Activated T-cell treated with anti-CD3 and anti-CD28 coated beads, Interleukin-2, amount 50 U/mL, for 48 hours (primary cell): ENCODE results near the gene PTPRM.

Experiments
- DNase-seq, 2 experiments: peaks; one replicate each; pipeline ENCODE4 v3.0.0-alpha.2; 2020

Gene PTPRM

DNA sequence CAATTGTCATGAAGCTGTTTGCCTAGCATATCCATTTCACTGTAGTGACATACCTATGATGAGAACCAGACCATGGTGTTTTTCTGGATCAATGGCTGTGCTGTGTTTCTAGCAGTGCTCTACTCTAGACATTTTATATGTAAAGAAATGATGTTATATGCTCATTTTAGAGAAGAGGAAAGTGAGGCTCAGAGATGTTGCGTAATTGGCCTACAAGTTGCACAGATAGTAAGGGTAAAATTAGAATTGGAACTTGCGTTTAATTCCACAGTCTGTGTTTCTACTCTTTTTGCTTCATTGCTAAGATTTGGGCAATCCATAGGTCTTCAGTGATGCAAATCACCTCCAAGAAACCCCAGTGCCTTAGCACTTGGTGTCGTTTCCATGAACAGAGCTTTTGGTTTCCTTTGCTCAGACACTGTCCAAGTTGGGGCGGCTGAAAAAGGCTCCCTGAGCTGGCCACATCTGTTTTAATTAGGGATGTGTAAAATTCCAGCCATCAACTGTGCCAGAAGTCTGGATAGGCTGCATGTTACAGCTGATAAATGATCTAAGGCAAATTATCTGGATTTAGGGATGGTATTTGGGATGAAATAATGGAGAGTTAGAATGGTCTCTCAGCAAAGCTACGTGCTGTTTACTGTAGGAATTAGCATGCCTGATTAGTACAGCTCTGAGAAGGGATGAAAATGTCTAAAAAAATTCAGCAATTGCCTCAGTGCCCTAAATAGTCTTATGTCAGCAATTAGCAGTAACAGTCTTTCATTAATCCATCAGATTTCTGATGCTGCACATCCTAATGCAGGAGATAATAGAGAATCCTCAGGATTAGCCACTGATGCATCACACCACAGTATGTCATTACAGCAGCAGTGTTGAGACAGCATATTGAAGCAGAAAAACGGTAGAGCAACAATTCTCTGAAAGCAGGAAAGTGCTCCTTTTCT, 65.3 kb downstream of the PTPRM start:
- DNase-seq = no peak

DNA sequence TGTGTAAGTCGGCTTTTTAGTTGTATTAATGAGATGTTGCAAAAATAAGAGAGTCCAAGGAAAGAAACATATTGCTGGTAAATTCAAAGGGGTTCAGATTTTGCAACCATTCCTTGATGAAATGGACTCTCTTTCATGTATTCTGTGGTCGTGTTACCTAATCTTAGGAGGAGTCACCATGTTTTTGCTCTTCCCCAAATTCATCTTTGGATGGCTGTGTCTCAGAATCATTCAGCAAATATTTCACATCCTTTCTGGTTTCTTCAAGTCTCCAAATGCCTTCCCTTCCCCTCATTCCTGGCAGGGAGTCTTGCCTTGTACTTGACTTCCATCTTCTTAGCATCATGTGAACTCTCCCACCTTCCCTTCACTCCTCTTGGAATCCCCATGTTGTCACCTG, 66.1 kb downstream of the PTPRM start:
- no peak for DNase-seq

DNA sequence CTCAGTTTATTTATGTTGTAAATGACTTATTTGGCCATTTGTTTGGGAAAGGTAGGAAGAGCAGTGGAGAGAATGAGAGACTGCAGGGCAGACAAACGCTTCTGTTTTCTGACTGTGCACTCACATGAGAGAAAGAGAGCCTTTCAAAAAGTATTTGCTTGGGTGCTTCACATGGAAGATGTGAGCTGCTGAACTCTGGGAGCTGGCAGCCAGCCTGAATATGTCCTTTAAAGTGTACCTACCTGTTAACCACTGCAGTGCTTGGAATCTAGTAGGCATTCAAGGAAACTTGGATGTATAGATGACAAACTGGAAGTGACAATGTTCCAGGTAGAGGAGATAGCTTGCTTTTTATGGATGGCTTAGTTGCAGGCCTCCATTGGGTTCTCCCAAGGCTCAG, 68.8 kb downstream of the PTPRM start:
- DNase-seq = no peak

DNA sequence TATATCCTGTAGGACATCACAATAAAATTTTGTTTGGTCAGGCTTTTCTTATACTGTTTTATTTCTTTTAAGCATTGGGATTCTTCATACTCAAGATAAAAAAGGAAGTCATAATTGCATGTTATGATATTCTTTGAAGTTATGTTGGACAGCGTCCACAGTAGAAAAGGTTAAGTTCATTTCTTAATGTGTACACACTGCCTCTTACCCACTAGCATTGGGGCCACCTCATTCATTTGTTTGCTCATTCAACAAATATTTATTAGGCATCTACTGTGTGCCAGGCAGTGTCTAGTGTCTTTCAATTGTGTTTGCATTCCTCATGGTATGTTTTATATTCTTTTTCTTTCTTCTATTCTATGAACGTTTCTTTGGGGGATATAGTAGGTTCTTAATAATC, 70.2 kb downstream of the PTPRM start:
- no peak for DNase-seq

DNA sequence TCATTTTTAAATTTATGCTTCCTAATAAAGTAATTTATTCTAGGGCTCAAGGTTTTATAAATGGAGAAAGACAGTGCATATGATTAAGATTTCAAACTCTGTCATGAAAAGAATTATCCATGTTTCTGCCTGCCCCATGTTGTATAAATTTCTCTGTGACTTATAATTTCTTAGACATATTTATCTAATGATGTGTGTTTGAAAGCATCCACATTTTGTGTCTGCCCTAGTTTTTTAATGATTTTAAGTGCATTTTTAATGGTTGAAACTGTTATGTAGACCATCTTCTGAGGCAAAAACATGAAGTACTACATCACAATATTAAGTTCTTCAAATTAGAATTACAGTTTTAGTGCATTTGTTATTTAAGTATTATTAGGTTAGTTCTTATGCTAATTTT, 71.2 kb downstream of the PTPRM start:
- no peak for DNase-seq

DNA sequence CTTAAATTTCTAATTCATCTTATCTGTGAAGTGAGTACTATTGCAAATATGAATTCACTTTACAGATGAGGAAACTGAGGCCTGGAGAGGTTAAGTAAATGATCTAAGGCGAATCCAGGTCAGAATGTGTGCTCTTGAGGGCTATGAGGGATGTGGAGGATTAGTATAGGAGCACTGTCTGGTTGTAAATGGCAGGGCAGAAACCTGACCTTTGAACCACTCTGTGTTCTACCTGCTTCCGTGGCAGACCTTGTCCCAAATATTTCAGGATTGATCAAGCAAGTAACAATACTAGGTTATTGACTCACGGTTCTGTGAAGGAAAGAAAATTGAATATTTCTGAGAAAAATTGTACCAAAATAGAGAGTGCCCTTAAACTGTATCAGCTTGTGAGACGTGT, 74.7 kb downstream of the PTPRM start:
- no peak for DNase-seq

DNA sequence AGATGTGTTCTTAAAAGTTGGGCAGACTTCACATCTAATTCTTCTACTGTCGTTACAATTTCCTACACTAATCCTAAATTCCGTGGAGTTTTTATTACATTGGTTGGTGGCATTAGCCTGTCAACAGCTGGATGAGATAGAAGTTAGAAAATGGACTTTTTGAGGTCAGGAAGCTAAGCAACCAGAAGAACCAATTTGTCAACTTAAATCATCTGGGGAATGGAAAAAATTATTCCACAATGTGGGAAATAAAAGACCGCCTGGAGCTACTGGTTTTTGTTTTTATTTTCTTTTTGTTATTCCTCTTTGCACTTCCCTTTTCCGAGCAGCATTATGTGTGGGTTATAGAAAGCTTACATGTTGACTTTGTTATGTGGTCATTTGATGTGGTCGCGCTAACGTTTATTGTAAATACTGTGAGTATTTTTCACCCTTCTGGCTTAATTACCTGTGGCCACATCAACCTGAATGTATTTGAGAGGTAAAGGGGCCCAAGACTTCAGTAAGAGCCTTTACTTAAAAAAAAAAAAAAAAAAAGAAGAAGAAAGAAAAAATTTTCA, 75.3 kb downstream of the PTPRM start:
- no peak for DNase-seq

DNA sequence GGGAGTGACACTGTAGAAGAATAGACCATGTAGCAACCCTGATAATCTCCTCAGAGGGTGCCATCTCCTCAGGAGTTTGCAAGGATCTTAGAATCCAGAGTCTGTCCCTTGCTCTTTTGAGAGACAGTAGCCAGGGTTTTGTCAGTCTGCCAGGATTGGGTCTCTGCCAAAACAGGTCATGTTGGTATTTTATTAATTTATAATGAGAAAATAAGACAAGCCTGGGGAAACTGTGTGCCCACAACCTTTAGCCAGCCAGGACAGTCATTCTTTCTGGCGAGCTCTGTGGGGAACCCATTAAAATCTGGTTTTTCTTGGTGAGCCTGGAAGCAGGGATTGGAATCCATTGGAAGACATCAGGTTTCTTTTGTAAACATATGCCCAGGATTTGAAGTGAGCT, 78.6 kb downstream of the PTPRM start:
- DNase-seq = no peak

DNA sequence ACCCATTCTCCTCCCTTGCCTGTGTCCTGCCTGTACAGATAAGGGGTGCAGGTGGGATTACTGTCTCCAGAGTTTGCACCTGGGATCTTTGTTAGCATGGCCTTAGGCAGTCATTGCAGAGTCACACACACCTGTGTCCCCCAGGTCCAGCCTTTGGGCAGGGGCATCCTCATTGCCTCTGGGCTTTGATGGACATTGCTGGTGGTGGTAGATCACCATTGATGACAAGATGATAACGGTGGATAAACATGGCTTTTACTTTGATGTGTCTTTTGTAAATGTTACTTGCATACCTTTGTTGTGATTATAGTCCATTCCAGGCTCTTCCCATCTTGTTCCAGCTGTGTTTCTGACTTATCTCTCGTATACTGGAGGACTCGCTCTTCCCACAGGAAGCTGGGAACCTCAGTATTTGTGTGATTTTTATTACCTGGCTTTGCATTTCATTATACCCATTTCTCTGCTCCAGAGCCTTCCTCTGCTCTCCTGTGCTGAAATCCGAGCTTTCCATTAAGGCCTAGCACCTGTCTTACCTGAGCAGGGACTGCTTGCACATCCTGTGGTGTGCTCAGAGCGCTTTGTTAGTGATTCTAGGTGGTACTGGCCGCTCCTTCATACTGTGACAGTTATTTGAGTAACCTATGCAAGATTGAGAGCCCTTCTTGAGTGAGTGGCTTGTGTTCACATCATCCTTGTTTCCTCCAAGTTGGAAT, 79.2 kb downstream of the PTPRM start:
- DNase-seq = no peak

DNA sequence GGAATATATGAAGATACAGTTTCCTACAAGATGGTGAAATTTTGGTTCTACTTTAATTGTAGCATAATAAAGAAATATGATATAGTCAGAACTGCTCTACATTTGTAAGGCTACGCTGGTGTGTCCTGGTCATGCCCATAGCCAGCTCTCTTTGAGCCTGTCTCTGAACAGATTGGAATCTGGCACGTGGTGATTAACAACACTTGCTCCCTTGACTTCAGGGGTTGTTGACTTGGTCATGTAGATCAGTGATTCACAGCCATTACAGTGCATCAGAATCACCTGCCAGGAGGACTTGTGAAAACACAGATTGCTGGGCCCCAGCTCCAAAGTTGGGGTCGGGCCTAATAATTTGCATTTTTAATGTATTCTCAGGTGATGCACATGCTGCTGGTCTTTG, 80.4 kb downstream of the PTPRM start:
- no peak for DNase-seq

DNA sequence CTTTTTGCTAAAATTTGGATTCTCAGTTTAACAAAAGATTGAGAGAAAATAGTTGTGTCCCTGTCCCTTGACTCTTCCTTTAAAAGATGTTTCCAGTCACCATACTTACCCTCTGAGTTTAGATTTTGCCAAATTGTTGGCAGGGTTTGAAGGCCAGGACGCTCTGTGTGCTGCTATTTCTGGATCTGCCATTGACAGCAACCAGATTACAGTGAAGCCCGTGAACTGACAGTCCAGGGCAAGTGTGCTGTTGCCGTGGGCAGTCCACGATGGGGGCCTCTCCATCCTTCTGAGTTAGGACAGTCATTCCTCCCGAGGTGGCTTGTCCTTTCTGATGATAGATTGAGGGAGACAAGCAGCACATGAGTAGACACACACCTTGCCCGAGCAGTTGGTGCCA, 89.9 kb downstream of the PTPRM start:
- no peak for DNase-seq

DNA sequence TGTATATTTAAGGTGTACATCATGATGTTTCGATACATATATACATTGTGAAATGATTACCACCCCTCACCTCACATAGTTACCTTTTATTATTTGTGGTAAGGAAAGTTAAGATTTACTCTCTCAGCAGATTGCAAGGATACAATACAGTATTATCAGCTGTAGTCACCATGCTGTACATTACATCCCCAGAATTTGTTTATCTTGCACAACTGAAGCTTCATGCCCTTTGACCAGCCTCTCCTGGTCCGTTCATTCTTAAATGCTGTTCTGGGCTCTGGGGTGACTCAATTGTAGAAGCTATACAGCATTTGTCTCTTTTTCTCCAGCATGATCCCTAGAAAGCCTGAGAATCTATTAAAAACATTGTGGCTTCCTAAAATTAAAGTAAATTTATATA, 90.8 kb downstream of the PTPRM start:
- no peak for DNase-seq

DNA sequence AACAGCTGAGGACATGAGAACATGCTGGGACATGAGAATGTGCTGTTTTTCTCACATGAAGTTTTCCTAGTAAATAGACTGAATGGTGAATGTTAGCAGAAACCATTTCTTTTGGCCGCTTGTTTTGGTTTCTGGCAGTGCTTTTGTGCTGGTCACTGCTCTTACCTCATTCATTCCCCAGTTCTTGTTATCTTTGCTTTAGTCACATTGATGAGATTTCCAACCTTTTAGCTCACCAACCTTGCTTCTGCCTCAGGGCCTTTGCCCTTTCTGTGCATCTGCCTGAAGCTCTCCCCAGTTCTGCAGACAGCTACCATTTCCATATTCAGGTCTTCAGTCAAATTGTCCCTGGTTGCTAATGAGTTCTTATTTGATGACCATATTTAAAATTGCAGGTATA, 91.6 kb downstream of the PTPRM start:
- no peak for DNase-seq

DNA sequence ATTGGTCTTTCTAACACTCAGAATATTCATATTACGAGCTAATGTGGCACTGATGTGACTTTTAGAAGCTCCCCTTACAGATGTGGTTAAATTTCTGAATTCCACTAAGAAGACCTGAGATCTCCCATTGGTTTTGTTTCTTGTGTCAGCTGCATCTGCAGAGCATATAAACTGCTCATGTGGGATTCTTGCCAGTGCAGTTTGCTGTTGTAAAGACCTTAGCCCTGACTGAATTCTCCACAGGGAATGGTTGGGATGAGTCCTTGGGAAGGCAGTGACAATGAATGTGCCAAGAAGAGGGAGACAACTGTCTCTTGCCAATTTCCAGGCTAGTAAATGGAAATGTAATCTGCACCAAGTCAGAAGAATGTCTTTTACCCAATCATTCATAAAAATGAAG, 94.1 kb downstream of the PTPRM start:
- no peak for DNase-seq

DNA sequence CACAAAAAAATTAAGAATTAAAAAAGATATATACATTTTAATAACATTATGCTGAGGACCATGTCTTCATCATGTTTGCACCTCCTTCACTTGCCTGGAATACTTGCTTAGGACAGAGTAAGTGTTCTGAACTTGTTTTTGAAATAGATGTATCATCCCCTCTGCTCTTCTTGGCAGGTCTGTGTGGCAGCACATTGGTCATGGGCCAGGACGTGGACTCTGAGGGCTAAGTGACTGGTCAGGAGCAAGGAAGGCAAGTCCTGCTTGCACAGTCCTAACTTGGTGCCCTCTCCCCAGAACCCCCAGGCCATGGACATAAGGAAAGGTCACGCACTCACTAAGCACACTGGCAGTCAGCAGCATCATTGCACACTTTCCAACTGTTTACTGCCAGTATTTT, 95.8 kb downstream of the PTPRM start:
- DNase-seq = no peak

DNA sequence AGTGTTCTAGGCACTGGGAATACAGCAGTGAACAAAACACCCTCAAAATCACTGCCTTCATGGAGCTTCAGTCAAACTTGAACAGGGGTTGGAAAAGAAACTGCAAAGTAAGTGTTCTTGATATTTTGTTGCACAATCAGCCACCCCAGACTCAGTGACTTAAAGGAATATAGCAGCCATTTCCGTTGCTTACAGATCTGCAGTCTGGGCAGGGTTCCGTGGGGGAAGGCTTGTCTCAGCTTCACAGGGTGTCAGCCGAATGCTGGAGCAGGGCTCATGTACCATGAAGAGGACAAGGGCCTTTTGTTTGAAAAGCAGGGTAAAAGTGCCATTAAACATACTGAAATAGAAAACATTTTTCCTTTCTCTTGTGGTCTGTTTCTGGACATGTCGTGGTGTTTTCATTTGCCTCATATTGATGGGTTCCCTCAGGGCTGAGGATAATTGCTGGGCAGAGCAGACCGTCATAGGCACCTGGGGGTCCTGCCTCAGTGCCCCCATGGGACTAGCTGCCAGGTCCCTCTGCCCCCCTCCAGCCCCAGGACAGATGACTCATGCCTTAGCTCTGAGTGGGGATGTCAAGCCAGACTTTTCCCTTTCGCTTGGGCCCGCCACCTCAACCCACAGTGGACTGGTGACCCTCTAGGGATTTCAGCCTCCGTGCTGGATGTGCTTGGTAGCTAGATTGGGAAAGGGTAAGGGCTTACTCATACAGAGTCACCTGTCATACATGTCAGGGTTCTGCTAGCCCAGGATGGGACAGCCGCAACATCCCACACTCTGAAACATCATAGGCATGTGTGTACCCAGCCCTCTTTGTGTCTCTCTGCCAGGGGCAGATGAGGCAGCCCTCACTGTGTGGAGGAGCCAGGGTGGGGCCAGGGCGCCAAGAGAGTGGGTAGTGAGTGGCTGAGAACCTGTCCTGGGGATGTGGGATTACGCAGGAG, 96.5 kb downstream of the PTPRM start:
- no peak for DNase-seq

DNA sequence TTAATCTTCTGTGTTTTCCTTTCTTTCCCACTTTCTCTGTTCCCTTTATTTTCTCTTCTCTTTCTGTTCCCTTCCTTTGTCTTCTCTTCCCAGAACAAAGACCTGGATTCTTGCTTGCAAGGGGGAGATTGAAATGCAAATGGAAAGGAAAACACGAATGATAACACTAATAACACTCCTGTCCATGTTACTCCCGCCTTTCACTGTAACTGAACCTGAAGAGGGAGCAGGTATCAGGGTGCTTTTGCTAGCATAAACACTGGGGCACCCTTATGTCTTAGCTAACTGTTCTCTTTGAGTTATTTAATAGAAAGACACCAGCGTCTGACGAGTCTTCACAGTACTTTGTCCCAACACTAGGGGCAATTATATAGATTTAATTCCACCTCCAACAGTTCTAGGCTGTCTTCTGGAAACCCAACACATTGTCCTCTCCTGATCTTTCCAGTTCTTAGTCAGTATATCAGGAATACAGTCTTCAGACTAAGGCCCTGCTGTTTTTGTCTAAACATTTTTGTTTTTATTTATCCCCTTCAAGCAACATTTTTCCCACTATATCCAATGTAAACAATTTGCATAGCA, 99.2 kb downstream of the PTPRM start:
- no peak for DNase-seq

DNA sequence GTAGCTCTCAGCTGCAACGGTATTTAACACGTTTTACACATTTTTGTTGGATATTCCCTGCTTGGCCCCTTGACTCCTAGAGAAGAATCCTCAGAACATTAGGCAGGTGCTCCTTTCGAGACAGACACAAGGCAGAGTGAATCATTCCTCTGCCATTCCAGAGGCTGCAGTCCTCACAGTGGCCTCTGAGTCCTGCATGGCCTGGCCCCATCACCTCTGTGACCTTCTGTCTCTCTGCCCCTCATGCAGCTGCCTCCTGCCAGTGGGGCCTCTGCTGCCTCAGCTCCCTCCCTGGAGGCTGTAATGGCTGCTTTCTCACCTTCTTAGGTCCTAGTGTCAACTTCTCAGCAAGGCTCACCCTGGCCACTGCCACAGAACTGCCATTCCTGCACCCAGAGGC, 101.3 kb downstream of the PTPRM start:
- no peak for DNase-seq

DNA sequence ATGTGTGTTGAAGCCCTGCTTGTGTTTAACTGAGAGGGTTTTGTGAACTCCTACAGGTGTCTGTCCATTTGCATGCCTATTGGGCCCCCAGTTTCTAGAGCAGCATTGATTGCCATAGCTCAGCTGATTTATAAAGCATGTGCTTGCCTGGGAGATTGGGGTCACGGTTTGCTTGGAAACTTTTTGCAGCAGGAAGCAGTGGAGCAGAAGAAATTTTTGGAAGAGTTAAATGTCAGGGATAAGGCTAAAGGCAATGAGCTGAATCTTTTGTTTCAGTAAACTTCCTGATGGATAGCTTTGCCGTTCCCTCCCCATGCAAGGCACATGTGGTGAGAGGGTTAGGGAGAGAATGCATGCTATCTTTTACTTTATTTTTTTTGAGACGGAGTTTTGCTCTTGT, 102.2 kb downstream of the PTPRM start:
- no peak for DNase-seq

DNA sequence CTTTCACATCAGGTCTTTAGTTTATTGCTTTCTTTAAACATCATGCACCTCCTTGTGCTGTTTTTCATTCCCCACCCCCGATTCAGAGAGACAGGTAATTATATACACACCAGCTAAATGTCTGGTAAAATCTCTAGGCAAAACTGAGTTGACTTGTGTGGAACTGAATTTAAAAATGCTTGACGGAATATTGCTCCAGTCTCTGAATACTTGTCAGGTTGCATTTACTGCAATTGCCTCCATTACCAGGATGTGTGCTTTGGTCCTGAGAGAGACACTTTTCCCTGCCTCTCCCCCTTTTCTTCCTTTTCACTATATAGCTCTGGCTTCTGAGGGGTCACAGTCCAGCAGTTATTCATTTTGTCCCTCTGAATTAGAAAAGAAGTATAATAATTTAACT, 104.0 kb downstream of the PTPRM start:
- DNase-seq = no peak

DNA sequence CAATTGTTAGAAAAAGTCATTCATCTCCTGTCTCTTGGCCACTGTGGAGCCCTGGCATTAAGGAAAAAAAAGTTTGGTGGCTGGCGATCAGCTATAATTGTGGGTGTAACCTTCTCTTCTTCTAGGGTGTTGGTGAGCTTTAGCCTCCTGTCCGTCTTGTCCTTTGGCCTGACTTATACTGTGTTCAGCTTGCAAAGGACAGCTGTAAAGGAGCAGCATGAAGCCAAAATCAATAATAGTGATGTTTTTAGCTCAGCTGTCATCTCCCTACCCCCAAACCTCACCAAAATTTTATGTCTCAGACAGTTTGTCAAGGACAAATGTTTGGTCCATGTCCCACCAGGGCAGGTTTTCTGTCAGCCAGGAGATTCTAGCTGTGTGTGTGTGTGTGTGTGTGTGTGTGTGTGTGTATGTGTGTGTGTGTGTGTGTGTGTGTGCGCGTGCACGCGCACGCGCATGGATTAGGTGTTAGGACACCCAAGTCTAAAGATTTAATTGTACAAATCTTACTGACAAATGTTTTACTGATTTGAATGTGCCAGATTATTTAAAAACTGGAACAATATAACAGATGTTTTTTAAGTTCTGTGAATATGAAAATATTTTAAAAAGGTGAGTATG, 109.2 kb downstream of the PTPRM start:
- DNase-seq = no peak

DNA sequence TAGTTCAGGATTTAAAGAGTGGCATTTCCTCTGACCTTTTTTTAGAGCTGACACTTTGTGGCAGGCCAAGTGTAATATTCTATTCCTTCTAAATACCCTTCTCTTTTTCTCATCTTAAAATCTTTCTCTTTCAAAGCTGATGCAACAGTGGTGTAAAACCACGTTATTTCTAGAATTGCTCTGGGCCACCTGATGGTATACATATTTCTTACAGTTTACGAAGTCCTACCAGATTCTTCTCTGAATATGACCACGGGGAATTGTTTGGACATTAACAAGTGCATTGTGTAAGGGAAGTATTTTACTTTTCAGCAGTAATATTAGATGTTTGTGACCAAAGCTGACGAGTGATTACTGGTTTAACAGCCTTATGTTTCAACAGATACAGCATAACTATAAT, 109.9 kb downstream of the PTPRM start:
- no peak for DNase-seq
